Right forelimb (tissue), 1 donor: Measurements from ENCODE around the gene DDIT4L.
"Not testable (repeated sequence)": the region's sequence is repeated elsewhere in the genome, so short reads cannot be mapped to it uniquely, and the experiment has no call there.

Experiments
- DNase-seq: peaks from one replicate; pipeline ENCODE4 v3.0.0-alpha.2; 2018

The DDIT4L gene

GRCh38 chr4:100165809-100166208 lies 24.5 kb downstream of the DDIT4L start:
- DNase-seq, result no peak

DNA sequence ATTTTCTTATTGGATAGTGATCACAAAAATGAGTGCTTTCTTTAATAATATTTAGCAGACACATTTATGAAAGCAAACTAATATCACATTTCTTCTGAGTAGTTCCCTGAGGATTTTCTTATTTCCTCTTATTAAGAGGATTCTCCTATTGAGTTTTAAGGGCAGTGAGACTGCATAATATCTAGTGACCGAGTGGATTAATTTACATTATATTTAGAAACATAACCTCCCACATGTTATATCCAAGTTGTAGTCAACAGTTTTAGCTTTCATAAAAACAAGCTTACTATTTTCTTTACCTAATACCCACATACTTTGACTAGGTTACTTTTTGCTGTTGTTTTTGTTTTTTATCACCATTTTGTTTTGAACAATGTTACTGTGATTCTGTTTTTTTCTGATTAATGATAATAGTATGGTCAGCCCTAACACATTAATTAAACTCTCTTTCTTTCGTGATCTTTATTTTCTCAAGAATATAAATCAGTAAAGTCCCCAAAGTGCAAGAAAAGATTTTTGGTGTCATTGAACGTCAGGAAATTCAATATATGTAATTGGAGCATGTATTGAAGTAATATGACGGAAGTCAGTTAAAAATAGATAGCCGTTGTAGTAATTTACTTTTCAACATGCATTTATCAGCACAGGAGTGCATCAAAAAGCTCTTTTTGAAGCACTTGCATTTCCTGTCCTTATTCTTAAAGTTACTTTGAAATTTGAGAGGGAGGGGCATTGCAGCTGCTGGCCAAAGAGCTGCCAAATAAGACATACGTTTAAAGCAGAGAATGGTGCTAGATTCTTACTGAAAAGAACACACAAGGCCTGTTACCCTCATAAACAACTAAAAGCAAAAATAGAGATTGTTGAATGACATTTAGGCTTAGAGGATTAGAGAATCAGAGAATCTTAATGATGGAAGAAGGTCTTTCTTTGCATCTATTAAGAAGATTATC lies 25.2 kb downstream of the DDIT4L start:
- no peak for DNase-seq

- no peak for DNase-seq
Measured at GRCh38 chr4:100162027-100162685, 28.1 kb downstream of the DDIT4L start.

DNA sequence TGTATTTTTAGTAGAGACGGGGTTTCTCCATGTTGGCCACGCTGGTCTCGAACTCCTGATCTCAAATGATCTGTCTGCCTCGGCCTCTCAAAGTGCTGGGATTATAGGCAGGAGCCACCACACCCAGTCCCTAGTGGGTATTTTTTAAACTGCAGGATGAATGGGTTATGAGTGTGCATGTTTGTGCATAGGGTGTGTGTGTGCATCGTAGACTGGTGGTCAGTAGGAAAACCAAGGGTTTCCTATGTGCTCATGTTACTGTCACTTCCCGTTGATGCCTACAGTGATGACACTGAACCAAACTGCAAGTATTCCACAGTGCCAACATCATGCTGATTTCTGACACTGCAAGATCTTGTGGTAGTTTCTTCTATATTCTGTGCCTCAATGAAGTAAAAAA lies 41.1 kb downstream of the DDIT4L start:
- no peak for DNase-seq

DNA sequence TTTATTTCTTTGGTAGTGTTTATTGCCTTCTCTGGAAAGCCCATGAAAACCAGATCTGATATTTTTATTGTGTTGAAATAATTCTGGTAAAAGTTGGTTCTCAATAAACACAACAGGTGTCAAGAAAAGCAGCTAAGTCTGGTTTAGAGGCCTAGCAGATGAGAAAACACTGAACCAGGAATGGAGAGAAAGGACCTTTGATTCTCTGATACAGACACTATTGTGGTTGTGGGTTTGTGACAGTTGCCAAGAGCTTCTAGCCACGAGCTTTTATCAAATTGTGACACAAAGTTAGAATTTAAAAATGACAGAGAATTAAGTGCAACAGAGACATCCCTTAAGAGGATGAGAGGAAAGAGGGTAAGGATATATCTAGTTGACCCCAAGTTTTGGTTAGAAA lies 42.6 kb downstream of the DDIT4L start:
- DNase-seq, result no peak

- DNase-seq, result no peak
Measured at GRCh38 chr4:100147198-100147597, 43.1 kb downstream of the DDIT4L start.

DNA sequence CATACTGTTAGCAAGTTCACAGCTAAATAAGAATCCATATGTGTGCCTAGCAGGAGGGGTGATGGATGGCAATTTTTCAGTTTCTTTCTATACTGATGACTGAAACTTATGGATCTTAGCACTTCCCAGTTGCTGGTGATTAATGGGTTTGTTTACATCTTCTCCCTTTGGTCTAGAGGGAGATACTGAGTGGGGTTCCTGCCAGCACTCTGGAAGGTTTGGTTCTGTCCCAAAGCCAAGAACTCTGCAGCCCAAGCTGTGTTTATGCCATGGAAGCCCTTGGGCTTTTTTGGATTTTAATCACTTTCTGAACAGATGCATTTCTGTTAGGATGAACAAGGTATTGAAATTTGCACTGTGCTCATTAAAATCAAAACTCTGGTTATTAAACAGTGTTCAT lies 43.5 kb downstream of the DDIT4L start:
- no peak for DNase-seq

GRCh38 chr4:100137320-100137719 lies 52.9 kb downstream of the DDIT4L start:
- not testable (repeated sequence) for DNase-seq
